Islet of Langerhans (tissue), 1 donor: ENCODE data around the gene FSTL4.

Experiments
- FAIRE-seq: peaks from one replicate; lab custom pipeline; 2011; peaks lifted over from hg19 to GRCh38; lab: Jason Lieb, UNC

The FSTL4 gene

GRCh38 chr5:133259199-133259997 is 352.9 kb downstream of the FSTL4 start:
- FAIRE-seq = no peak

GRCh38 chr5:133257977-133258376 is 354.4 kb downstream of the FSTL4 start:
- FAIRE-seq = no peak

DNA sequence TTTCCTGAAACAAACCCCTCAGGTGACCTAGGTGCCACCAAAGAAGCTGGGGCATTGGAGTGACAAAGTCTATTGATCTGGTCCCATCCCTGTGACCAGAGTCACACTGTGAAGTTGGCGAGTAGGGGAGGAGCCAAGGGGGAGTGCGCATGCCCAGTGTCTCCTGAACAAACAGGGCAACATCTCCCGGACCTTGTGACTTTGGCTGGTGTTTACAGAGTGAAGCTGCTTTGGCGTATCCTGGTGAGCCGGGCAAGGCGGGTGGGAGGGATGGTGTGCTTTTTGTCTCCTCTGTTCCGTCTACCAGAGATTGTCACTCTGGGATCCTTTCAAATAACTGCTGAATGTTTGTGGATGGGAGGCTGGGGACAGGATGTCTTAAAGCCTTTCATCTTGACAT is 356.1 kb downstream of the FSTL4 start:
- no peak for FAIRE-seq

DNA sequence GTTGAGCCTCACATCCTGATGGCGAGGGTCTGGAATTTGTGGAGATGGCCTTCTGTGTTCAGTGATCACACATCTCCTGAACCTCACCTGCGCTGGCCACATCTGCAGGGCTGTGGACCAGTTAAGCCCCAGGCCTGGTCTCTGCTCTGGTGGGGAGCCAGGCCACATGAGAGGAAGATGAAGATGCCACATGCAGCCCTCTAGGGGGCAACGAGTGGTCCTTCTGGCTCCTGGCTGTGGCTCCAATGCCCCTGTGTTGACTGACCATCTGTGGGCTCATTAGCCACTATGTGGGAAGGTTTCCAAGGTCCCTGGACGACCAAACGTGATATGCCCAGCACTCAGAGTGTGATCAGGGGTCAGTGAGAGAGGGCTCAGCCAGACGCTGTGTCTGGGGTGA is 357.5 kb downstream of the FSTL4 start:
- no peak for FAIRE-seq

DNA sequence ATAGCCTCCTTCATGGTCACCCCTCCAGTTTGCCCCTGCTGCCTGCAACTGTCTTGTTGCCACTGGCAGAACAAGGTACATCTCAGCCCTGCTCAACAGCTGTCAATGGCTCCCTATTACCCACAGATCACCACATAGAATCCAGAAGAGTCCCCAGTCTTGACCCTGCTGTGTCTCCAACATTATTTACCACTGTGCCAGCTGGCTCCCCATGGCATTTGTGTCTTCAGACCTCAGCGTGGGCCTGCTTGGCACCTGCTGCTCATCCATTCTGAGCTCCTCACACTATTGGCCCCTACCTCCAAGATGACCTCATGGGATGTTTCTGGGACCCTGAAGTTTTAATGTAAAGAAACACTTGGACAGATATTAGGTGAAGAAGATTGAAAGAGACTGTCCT is 358.7 kb downstream of the FSTL4 start:
- FAIRE-seq = no peak

DNA sequence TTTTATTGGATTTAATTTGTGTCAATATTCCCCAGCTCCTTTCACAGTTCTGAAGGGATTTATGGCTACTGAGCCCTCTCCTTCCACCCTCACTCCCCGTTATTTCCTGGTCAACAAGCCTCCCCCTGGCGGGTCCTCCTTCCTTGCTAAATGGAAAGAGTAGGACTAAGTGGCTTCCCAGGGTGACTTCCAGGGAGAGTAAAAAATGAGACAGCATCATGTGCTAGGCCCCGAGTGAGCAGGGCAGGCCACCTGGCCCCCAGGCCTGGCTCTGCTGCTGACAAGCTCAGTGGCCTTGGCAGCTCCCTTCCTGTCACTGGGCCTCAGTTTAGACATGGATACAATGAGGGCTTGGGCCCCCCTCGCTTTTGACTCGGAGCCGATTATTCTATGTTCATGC is 359.3 kb downstream of the FSTL4 start:
- no peak for FAIRE-seq

DNA sequence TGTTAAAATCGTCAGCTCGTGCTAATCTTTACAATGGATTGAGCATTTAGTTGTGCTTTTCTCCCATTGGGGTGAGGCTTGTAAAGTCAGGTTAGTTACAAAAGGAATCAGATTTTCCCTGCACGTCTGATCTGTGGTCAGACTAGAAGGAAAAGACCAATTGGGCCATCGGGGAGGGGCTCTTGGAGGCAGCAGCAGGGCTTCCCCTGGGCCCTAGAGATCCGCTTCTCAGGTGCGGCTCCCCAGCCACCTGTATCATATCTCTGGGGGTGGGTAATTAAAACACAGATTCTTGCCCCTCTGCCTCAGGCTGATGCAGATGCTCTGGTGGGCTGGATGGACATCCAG is 360.2 kb downstream of the FSTL4 start:
- FAIRE-seq = no peak

DNA sequence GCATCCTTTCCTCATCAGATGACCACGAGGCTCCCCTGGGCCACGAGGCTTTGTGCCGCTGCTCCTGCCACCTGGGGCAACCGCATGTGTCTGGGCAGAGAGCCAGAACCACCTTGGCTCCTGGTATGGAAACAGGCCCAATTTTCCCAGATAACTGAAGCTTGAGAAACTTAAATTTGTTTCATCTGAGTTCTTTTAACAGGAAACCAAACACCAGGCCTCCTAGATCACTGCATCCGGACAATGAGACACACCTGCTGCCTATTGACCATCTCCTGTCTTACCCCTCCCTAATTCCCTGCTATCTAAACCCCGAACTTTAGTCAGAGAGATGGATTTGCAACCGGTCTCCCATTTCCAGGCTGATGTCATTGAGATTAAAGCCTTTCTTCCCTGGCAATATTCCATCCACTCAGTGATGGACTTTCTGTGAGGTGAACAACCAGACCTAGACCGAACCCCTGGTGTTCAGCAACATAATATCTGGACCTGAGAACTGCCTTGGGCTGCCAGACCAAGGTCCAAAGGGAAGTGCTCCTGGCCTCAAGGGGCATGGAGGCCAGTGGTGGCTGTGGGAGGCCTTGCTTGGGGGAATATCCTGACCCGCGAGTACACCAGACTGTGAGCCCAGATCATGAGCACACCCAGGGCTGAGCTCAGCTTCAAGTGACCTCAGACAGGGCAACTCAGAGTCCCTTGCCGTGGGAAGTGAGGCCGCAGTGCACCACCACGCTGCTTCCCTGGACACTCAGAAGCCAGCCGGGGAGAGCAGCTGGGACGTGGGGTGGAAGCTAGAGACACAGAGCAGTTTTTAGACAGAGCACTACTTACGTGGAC is 360.8 kb downstream of the FSTL4 start:
- no peak for FAIRE-seq

GRCh38 chr5:133250527-133250926 is 361.8 kb downstream of the FSTL4 start:
- no peak for FAIRE-seq

GRCh38 chr5:133249593-133249992 is 362.7 kb downstream of the FSTL4 start:
- no peak for FAIRE-seq

DNA sequence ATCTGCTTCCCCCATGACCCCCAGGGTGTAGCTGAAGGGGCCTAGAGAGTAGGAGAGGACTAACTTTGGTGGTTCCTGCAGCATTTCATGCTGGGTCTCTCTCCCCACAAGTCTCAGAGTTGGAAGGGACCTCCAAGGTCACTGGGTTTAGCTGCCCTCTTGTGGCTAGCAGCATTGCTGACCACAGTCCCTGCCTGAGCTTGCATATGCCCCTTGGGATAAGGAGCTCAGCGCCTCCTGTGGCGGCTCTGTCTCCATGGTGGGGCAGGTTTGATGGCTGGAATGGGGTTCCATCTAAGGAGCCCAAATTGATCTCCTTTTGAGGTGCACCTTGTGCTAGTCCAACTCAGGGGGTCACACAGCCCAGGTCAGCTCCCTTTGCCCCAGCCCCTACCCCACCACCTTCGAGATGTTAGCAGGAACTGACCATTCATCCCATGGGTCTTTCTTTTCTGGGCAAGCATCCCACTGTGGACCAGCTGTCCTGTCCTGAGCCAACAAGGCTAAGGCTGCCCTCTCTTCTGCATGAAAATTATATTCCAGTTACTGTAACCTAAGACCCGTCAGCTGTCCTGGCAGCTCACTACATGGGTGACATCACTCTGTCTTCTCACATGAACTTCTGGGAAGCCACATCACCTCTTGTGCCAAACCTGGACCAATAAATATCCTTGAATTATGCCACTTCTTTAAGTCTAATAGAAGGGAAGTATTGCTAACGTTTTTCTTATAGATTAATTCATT is 364.3 kb downstream of the FSTL4 start:
- no peak for FAIRE-seq

DNA sequence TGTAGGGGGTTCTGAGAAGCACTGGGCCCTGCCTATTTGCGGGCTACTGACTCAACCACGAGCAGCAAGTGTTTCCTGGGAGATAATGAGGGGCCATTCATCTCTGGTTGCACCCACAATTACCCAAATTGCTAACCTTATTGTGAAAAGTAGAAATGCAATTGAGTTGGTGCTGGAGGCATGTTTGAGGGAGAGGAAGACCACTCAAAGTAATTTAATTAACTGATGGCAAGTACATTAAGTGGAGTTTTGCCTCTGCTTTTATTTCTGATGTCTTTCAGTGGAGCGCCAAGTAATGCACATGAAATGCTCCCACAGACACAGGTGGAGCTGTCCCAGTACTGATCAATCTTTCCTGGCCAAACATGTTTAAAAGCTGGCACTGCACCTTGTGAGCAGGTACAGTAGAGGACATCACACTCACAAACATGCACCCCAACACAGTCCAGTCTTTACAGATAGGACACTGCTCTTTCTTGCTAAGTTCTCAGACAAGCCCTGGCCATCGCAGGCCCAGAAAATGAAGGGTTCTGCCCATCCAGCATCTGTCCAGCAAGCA is 365.1 kb downstream of the FSTL4 start:
- FAIRE-seq = no peak

DNA sequence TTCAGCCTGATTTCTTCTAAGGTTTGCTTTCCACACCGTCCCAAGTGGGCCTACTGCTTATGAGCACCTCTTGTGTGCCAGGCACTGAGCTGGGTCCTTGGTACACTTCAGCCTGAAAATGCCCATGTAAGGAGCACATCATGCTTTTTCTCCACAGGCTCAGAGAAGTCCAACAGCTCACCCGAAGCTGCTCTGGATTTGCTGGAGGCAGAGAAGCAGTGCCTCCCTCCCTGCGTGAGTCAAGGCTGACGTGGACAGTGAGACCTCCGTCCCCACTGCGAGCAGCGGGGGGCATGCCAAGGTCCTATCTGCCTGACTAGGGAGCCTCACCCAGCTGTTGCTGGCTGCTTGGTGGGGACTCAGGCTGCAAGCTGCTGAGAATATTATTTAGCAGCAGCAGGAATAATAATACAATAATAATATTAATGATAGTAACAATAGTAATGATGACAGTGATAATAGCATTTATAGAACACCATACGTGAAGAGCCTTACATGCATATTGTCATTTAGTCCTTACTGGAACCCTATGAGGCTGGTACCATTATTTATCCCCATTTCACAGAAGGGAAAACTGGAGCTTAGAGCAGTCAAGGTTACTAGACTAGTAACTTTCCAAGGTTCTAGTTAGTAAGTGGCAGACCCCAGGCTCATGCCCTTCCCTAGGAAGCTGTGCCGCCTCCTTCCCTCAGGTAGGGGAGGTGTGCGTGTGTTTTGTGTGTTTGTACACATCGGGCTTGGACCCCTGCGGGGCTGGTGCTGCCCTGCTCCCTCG is 365.8 kb downstream of the FSTL4 start:
- no peak for FAIRE-seq

- no peak for FAIRE-seq
Observed at GRCh38 chr5:133246053-133246370, 366.3 kb downstream of the FSTL4 start.

DNA sequence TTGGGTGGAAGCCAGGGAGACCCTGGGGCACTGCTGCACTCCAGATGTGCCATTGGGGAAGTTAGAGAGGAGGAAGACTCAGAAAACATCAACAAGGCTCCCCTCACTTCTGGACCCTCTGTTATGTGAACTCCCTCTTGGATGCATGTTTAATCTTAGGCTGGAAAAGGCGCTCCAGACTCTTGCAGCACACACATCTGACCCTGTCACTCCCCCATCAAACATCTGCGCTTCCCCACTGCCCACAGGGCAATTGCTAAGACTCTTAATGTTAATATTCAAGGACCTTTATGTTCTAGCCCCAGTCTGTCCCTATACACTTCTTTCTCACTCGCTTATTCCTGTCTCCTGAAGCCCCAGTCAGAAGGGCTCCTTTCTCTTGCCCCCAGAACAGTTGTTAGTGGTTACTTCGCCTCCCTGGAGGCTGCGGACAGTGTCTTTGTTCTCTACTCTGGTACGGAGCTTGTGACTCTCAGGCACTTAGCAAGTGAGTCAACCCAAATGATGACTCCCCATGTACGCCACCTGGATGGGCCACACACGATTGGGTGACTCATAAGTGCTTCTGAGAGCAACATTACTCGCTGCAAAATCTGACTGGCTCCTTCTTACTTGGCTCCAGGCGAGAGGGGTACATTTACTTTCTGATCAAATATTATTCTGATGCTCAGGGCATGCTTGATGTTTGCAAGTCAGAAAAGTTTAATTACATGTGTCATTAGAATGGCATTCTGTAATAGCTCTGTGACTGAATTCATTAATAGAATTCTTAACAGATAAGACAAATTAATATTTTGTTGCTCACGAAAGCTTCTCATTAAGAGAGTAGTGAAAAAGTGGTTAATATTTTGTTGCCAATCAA is 366.9 kb downstream of the FSTL4 start:
- peak; percentile 9 for FAIRE-seq

DNA sequence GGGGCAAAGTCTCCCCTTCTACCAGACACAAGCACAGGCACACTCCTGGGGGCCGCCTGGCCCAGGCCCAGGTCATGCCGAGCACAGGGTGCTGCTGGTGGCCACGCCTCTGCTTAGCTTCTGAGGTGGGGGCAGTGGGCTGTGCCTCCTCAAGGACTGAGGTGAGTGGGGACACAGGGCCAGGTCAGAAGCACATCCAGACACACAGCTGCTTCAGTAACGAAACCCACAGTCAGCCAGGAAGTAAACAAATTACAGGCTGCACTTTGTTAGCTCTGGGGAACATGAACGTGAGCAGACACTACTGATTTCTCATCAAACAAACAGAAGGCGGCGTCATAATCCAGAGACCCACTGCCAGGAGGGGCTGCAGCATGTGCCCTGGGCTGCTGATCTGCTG is 368.1 kb downstream of the FSTL4 start:
- no peak for FAIRE-seq

- FAIRE-seq = no peak
Observed at GRCh38 chr5:133243196-133243595, 369.1 kb downstream of the FSTL4 start.

DNA sequence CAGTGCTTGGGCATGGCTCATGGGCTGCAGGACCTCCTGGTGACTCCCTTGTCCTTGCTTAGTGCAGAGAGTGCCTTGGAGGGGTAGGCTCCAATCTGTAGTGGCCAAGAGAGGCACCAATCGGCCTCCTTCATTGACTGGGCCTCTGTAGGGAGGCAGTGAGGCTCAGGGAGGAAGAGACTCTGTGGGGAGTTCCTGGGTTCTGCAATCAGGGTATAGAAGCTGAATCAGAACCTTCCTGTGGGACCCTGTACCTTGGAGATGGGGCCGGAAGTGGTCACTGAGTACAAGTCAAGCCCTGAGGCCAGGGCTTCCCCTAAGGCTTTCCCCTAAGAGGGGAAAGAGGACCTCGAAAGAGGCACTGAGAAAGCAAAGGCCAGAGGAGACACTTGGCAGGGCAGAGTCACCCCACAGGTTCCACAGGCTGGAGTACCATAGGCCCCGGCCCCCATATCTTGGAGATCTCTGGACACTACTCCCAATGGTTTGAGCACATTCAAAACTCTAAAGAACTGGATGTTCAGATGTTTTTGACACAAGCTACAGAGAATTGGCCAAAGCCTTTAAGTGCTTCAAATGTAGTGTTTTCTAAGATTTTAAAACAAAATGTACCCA is 370.0 kb downstream of the FSTL4 start:
- no peak for FAIRE-seq

GRCh38 chr5:133241179-133242092 is 370.9 kb downstream of the FSTL4 start:
- FAIRE-seq = no peak
